IPS-18a (cell line): ENCODE results near the gene TAB3.

ENCODE experiments used
- H3K27ac ChIP-seq: one replicate; pipeline ENCODE4 v1.5.1; 2013; ENCODE audit warnings: low read length
- H3K27me3 ChIP-seq: one replicate; pipeline ENCODE4 v1.6.1; 2013; ENCODE audit warnings: mild to moderate bottlenecking, low read length; ENCODE audit not compliant: control insufficient read depth, insufficient read depth
- H3K36me3 ChIP-seq: one replicate; pipeline ENCODE4 v1.6.1; 2013; ENCODE audit warnings: low read depth, low read length; ENCODE audit not compliant: control insufficient read depth
- H3K4me1 ChIP-seq: one replicate; pipeline ENCODE4 v1.6.1; 2013; ENCODE audit warnings: low read depth, low read length; ENCODE audit not compliant: control insufficient read depth
- H3K4me3 ChIP-seq: one replicate; pipeline ENCODE4 v1.5.1; 2013; ENCODE audit warnings: low read length
- H3K9ac ChIP-seq: one replicate; pipeline ENCODE4 v1.6.1; 2013; ENCODE audit warnings: mild to moderate bottlenecking, low read length, moderate library complexity
- H3K9me3 ChIP-seq: one replicate; pipeline ENCODE4 v1.6.1; 2013; ENCODE audit warnings: low read depth, low read length; ENCODE audit not compliant: control insufficient read depth

The TAB3 gene

GRCh38 chrX:30793075-30793766 is 95.8 kb downstream of the TAB3 start:
- Histone ChIP-seq H3K27ac (no peak overlapping the region), H3K4me1 (no peaks in the 10 kb centered on the region), H3K9ac (no peak overlapping the region), H3K27me3 (no peaks in the 10 kb centered on the region), H3K9me3 (peaks cover under 1% of the 10 kb centered on the region), H3K4me3 (no peak overlapping the region), H3K36me3 (no peaks in the 10 kb centered on the region)

GRCh38 chrX:30791296-30792278 is 97.5 kb downstream of the TAB3 start:
- Histone ChIP-seq H3K9me3 (peaks cover 7% of the 10 kb centered on the region), H3K36me3 (no peaks in the 10 kb centered on the region), H3K9ac (no peak overlapping the region), H3K27ac (no peak overlapping the region), H3K27me3 (no peaks in the 10 kb centered on the region), H3K4me1 (no peaks in the 10 kb centered on the region), H3K4me3 (no peak overlapping the region)

- H3K4me1 ChIP-seq, result no peaks in the 10 kb centered on the region
- no peaks in the 10 kb centered on the region for H3K27me3 ChIP-seq
- H3K4me3 ChIP-seq, result no peak overlapping the region
- no peaks in the 10 kb centered on the region for H3K36me3 ChIP-seq
- H3K9ac ChIP-seq, result no peak overlapping the region
- peaks cover 7% of the 10 kb centered on the region for H3K9me3 ChIP-seq
- H3K27ac ChIP-seq, result no peak overlapping the region
Observed at GRCh38 chrX:30787012-30787411, 102.0 kb downstream of the TAB3 start.

- no peaks in the 10 kb centered on the region for H3K27me3 ChIP-seq
- no peak overlapping the region for H3K9ac ChIP-seq
- H3K27ac ChIP-seq, result no peak overlapping the region
- H3K9me3 ChIP-seq, result peaks cover 7% of the 10 kb centered on the region
- no peak overlapping the region for H3K4me3 ChIP-seq
- no peaks in the 10 kb centered on the region for H3K4me1 ChIP-seq
- H3K36me3 ChIP-seq, result no peaks in the 10 kb centered on the region
Observed at GRCh38 chrX:30786374-30786773, 102.7 kb downstream of the TAB3 start.

GRCh38 chrX:30781711-30782444 is 107.2 kb downstream of the TAB3 start:
- Histone ChIP-seq H3K9ac (no peak overlapping the region), H3K27me3 (no peaks in the 10 kb centered on the region), H3K36me3 (no peaks in the 10 kb centered on the region), H3K9me3 (peaks cover 9% of the 10 kb centered on the region), H3K27ac (no peak overlapping the region), H3K4me1 (no peaks in the 10 kb centered on the region), H3K4me3 (no peak overlapping the region)

GRCh38 chrX:30779453-30780030 is 109.5 kb downstream of the TAB3 start:
- H3K9ac ChIP-seq, result no peak overlapping the region
- no peaks in the 10 kb centered on the region for H3K4me1 ChIP-seq
- H3K9me3 ChIP-seq, result peaks cover 11% of the 10 kb centered on the region
- no peak overlapping the region for H3K4me3 ChIP-seq
- H3K36me3 ChIP-seq, result no peaks in the 10 kb centered on the region
- no peaks in the 10 kb centered on the region for H3K27me3 ChIP-seq
- no peak overlapping the region for H3K27ac ChIP-seq

- Histone ChIP-seq H3K27ac (no peak overlapping the region), H3K4me1 (no peaks in the 10 kb centered on the region), H3K27me3 (no peaks in the 10 kb centered on the region), H3K36me3 (no peaks in the 10 kb centered on the region), H3K4me3 (no peak overlapping the region), H3K9ac (no peak overlapping the region), H3K9me3 (peaks cover 11% of the 10 kb centered on the region)
Observed at GRCh38 chrX:30777575-30777974, 111.5 kb downstream of the TAB3 start.
